BLaER1 (cell line): ENCODE measurements around the gene C1QTNF5.

Experiments
- H3K27ac ChIP-seq: shearing (Covaris generic); formaldehyde crosslinking; 2 replicates; pipeline ENCODE4 v1.8.1; 2022
- H3K27me3 ChIP-seq: shearing (Covaris generic); formaldehyde crosslinking; 2 replicates; pipeline ENCODE4 v1.8.1; 2022
- H3K36me3 ChIP-seq: shearing (Covaris generic); formaldehyde crosslinking; 2 replicates; pipeline ENCODE4 v1.8.1; 2022
- H3K4me1 ChIP-seq: shearing (Covaris generic); formaldehyde crosslinking; 2 replicates; pipeline ENCODE4 v1.8.1; 2022
- H3K4me2 ChIP-seq: shearing (Covaris generic); formaldehyde crosslinking; 2 replicates; pipeline ENCODE4 v1.8.1; 2022
- H3K4me3 ChIP-seq: shearing (Covaris generic); formaldehyde crosslinking; 2 replicates; pipeline ENCODE4 v1.8.1; 2022
- H3K9ac ChIP-seq: shearing (Covaris generic); formaldehyde crosslinking; 2 replicates; pipeline ENCODE4 v1.8.1; 2022
- H3K9me3 ChIP-seq: shearing (Covaris generic); formaldehyde crosslinking; 2 replicates; pipeline ENCODE4 v1.8.1; 2022
- H4K20me1 ChIP-seq: shearing (Covaris generic); formaldehyde crosslinking; 2 replicates; pipeline ENCODE4 v1.8.1; 2022
- Cebpa-rat ChIP-seq: shearing (Covaris generic); IDR thresholded peaks from 2 replicates; pipeline ENCODE4 v1.8.1; 2022

C1QTNF5 gene

DNA sequence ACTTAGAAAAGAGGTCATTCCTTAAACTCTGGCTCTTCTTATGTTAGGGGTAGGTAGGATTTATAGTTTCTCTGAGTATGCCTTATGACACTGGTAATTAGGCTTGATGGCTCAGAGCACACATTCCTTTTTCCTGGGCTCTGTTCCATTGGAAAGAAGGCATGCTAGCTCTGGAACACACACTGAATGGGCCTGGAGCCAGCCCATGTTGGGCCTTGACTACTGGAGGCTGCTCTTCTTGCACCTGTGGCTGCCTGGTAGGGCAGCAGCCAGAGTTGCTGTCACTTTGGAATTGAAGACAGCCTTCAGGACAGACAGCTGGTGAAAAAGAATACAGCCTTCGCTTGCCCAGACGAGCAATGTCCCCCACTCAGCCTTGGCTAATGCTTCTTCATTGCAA is 42.0 kb downstream of the C1QTNF5 start:
- Histone ChIP-seq H3K9ac (no peak overlapping the region), H4K20me1 (0 out of 2 replicates have a peak, but pooled peaks cover 7% of the 10 kb centered on the region), H3K27me3 (no peaks in the 10 kb centered on the region), H3K4me1 (no peaks in the 10 kb centered on the region), H3K36me3 (peaks cover 90% of the 10 kb centered on the region), H3K9me3 (no peaks in the 10 kb centered on the region), H3K4me2 (no peak overlapping the region), H3K27ac (no peak overlapping the region), H3K4me3 (no peak overlapping the region)
- TF ChIP-seq Cebpa-rat = no peak

DNA sequence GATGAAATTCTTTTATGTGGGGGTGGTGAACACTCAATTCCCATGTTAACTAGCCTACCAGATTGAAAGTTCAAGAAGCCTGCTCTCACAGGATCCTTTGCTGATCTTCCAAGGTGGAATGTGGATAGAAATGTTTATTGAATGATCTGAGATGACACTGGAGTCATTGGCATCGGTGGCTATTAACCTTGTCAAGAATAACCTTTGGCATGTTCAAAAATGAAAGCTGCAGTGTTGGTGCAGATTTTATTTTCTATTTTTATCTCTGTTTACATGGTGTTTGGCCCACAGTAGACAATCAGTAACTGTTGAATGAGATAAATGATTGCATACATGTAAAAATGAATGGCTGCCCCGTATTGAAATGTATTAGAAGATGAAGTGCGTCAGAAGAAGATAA is 42.7 kb downstream of the C1QTNF5 start:
- Histone ChIP-seq H3K36me3 (peaks cover 90% of the 10 kb centered on the region), H3K4me2 (no peak overlapping the region), H3K4me1 (no peaks in the 10 kb centered on the region), H3K9me3 (no peaks in the 10 kb centered on the region), H3K4me3 (no peak overlapping the region), H3K27me3 (no peaks in the 10 kb centered on the region), H3K27ac (no peak overlapping the region), H4K20me1 (0 out of 2 replicates have a peak, but pooled peaks cover 7% of the 10 kb centered on the region), H3K9ac (no peak overlapping the region)
- TF ChIP-seq Cebpa-rat = no peak

DNA sequence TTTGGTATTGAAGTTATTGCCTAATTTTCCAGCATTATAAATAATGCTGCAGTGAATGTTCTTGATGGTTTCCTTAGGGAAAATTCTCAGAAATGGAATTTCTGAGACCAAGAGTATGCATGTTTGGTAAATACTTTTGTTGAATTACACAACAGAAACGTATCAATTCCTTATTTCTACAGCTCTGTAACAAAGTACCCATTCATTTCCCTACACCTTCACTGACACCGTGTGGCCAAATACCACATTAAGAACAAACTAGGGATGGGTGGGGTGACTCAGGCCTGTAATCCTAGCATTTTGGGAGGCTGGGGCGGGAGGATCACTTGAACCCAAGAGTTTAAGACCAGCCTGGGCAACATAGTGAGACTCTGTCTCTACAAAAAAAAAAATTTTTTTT is 45.5 kb downstream of the C1QTNF5 start:
- Histone ChIP-seq H3K9me3 (peaks cover 12% of the 10 kb centered on the region), H3K4me3 (no peak overlapping the region), H4K20me1 (0 out of 2 replicates have a peak, but pooled peaks cover 7% of the 10 kb centered on the region), H3K9ac (no peak overlapping the region), H3K27ac (no peak overlapping the region), H3K36me3 (peaks cover 83% of the 10 kb centered on the region), H3K4me1 (no peaks in the 10 kb centered on the region), H3K4me2 (no peak overlapping the region), H3K27me3 (no peaks in the 10 kb centered on the region)
- TF ChIP-seq Cebpa-rat = no peak

GRCh38 chr11:119293461-119293860 is 47.2 kb downstream of the C1QTNF5 start:
- Histone ChIP-seq H3K27me3 (no peaks in the 10 kb centered on the region), H3K36me3 (peaks cover 80% of the 10 kb centered on the region), H3K9me3 (peaks cover 18% of the 10 kb centered on the region), H3K4me3 (no peak overlapping the region), H3K4me2 (no peak overlapping the region), H4K20me1 (0 out of 2 replicates have a peak, but pooled peaks cover 7% of the 10 kb centered on the region), H3K4me1 (no peaks in the 10 kb centered on the region), H3K9ac (no peak overlapping the region), H3K27ac (no peak overlapping the region)
- no peak for TF ChIP-seq Cebpa-rat

DNA sequence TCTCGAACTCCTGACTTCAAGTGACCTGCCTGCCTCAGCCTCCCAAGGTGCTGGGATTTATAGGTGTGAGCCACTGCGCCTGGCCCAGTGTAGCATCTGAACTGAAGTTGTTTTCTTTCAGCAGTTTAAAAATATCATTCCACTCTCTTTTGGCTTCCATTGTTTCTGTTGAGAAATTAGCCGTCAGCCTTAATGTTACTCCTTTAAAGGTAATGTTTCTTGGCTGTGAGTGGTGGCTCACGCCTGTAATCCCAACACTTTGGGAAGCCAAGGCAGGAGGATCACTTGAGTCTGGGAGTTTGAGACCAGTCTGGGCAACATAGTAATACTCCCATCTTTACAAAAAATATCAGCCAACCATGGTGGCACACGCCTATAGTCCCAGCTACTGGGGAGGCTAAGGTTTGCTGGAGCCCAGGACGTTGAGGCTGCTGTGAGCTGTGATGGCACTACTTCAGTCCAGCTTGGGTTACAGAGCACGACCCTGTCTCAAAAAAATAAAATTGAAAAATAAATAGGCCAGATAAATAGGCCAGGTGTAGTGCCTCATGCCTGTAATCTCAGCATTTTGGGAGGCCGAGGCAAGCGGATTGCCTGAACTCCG is 49.7 kb downstream of the C1QTNF5 start:
- no peak overlapping the region for H3K27ac ChIP-seq
- no peak overlapping the region for H3K4me2 ChIP-seq
- peaks cover 80% of the 10 kb centered on the region for H3K36me3 ChIP-seq
- no peaks in the 10 kb centered on the region for H3K27me3 ChIP-seq
- 0 out of 2 replicates have a peak, but pooled peaks cover 7% of the 10 kb centered on the region for H4K20me1 ChIP-seq
- H3K9ac ChIP-seq = no peak overlapping the region
- H3K9me3 ChIP-seq = peaks cover 18% of the 10 kb centered on the region
- no peaks in the 10 kb centered on the region for H3K4me1 ChIP-seq
- no peak overlapping the region for H3K4me3 ChIP-seq
- TF ChIP-seq Cebpa-rat = no peak
